Cardiac muscle cell (in vitro differentiated cells and primary cell): ENCODE data around the gene TRABD2B. TPM values are rescaled to one million over a fixed set of nuclear protein-coding genes. Genes with fewer than 3 reads are reported as not detected.
A peak's percentile ranks its signal among the peaks of the same experiment; 100 is the strongest.

Experiments
- DNase-seq, 2 donors: peaks; one replicate each; pipeline versions ENCODE4 v3.0.0 to v3.0.0-alpha.2; 2010 to 2017; ENCODE audit warnings: low read depth in 1 of 2, low spot score in 1 of 2
- H3K27ac ChIP-seq: fragments of 200-600 bp; sonication (generic); 2 replicates; pipeline ENCODE4 v1.5.1; 2016
- H3K27me3 ChIP-seq: fragments of 200-600 bp; sonication (generic); 2 replicates; pipeline ENCODE4 v1.6.0; 2016; ENCODE audit warnings: control low read depth
- H3K36me3 ChIP-seq: fragments of 200-600 bp; sonication (generic); 2 replicates; pipeline ENCODE4 v1.5.1; 2016; ENCODE audit warnings: control low read depth
- H3K4me1 ChIP-seq: fragments of 200-600 bp; sonication (generic); 2 replicates; pipeline ENCODE4 v1.8.1; 2017; ENCODE audit warnings: low read depth, mild to moderate bottlenecking, mixed run types
- H3K4me3 ChIP-seq: fragments of 200-600 bp; sonication (generic); 2 replicates; pipeline ENCODE4 v1.5.1; 2016; ENCODE audit warnings: mild to moderate bottlenecking
- H3K9me3 ChIP-seq: fragments of 200-600 bp; sonication (generic); 2 replicates; pipeline ENCODE4 v1.5.1; 2017; ENCODE audit warnings: low read depth, mild to moderate bottlenecking, control low read depth
- CTCF ChIP-seq: IDR thresholded peaks from 2 replicates; pipeline ENCODE4 v1.5.1; 2012; ENCODE audit warnings: low read depth, mild to moderate bottlenecking, low read length
- polyA plus RNA-seq: library from polyadenylated mRNA; unstranded; fragments of >200 nt; fragmentation: Nextera tagmentation; extraction: Ambion mirVana; gene quantifications from 2 replicates; pipeline ENCODE4 v1.2.1, GENCODE V29; 2016
- total RNA-seq: library from RNA; depleted of rRNA; stranded (reverse); fragments of >200 nt; gene quantifications from 2 replicates; pipeline ENCODE4 v1.2.3, GENCODE V29; 2016

The TRABD2B gene
- total and polyA plus RNA-seq, 2 experiments from 2014 or later: 0.60 to 0.82 TPM

DNA sequence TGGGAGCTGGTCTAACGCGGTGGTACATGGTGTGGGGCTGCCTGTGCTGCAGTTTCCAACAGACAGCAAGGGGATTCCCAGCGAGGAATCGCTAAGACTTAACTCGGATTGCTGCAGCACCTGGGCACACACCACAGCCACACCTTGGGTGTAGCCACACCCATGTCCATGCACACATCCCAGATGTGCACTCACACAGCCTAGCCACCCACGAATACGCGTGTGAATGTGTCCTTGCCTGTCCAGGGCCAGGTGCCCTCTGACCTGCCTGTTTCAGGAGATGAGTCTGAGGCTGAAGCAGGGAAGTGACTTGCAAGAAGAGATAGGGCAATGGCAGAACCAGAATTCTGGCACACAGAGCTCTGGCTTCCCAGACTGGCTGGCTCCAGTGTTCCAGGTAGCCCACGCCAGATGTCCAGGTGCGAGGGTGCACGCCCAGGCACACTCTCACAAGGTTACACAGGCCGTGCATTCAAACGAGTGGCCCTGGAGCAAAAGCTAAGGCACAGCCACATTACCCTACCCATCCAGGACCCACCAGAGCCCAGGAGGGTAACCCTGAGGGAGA, 272.7 kb downstream of the TRABD2B start:
- peaks cover 88% of the 10 kb centered on the region for H3K27me3 ChIP-seq
- DNase-seq: no peak
- H3K4me1 ChIP-seq: peaks cover 3% of the 10 kb centered on the region
- H3K27ac ChIP-seq: no peak overlapping the region
- peak overlapping the region; percentile 1 for H3K4me3 ChIP-seq
- no peaks in the 10 kb centered on the region for H3K36me3 ChIP-seq
- no peak for TF ChIP-seq CTCF
- H3K9me3 ChIP-seq: no peaks in the 10 kb centered on the region

GRCh38 chr1:47722909-47723580, 274.1 kb downstream of the TRABD2B start:
- TF ChIP-seq CTCF: no peak
- no peak for DNase-seq
- H3K4me3 ChIP-seq: no peak overlapping the region
- H3K27ac ChIP-seq: no peak overlapping the region
- H3K9me3 ChIP-seq: no peaks in the 10 kb centered on the region
- no peaks in the 10 kb centered on the region for H3K36me3 ChIP-seq
- H3K27me3 ChIP-seq: peaks cover 95% of the 10 kb centered on the region
- peaks cover 3% of the 10 kb centered on the region for H3K4me1 ChIP-seq

DNA sequence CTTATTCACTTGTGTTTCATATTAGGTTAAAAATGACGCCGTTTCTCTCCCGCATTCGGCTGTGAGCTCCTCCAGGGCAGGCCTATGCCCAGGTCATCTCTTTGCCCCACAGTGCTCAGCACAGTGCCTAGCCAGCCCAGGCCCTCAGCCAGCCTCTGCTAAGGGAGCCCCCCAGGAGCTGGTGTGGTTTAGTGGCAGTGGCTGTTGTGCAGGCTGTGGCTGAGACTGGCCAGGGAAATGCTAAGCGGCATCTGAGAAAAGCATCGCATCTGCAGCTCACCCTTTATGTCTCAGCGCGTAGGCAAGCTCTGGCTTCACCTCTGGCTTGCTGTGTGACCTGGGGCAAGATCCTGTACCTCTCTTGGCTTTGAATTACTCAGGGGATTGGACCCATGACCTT, 275.1 kb downstream of the TRABD2B start:
- H3K4me1 ChIP-seq: peaks cover 3% of the 10 kb centered on the region
- H3K4me3 ChIP-seq: no peak overlapping the region
- no peaks in the 10 kb centered on the region for H3K9me3 ChIP-seq
- peaks cover 95% of the 10 kb centered on the region for H3K27me3 ChIP-seq
- no peaks in the 10 kb centered on the region for H3K36me3 ChIP-seq
- no peak overlapping the region for H3K27ac ChIP-seq
- no peak for DNase-seq
- TF ChIP-seq CTCF: no peak

DNA sequence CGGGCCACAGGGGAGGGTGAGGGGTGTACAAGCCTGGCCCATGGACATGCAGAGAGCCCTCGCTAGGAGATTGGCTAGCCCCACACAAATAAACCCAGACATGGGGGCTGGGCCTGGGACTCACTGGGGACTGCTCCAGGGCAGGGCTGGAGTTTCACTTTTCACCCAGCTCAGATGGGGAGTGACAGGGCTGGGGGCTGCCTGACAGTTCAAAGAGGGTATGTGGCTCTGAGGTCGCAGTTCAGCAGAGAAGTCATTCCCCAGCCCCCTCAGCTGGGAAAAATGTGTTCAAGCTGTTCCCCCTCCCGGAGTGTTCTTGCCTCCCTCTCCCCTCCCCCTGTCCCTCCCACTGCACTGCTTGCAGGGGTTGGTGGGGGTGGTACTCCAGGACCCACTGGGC, 277.1 kb downstream of the TRABD2B start:
- Histone ChIP-seq H3K36me3 (no peaks in the 10 kb centered on the region), H3K4me3 (no peak overlapping the region), H3K9me3 (no peaks in the 10 kb centered on the region), H3K27me3 (peaks cover 95% of the 10 kb centered on the region), H3K4me1 (peaks cover 1% of the 10 kb centered on the region), H3K27ac (no peak overlapping the region)
- DNase-seq: no peak
- no peak for TF ChIP-seq CTCF

- no peak for DNase-seq
- H3K9me3 ChIP-seq: no peaks in the 10 kb centered on the region
- no peaks in the 10 kb centered on the region for H3K4me1 ChIP-seq
- H3K4me3 ChIP-seq: no peak overlapping the region
- H3K36me3 ChIP-seq: no peaks in the 10 kb centered on the region
- TF ChIP-seq CTCF: no peak
- no peak overlapping the region for H3K27ac ChIP-seq
- H3K27me3 ChIP-seq: peaks cover 95% of the 10 kb centered on the region
Observed at GRCh38 chr1:47717341-47717740, 279.8 kb downstream of the TRABD2B start.
